HepG2 (cell line): Measurements from ENCODE around the gene GBP6.
"Not testable (repeated sequence)": the region's sequence is repeated elsewhere in the genome, so short reads cannot be mapped to it uniquely, and the experiment has no call there.

Experiments used
- EP300 ChIP-seq, 3 experiments: sonication (generic) in 1 of 3; formaldehyde crosslinking in 1 of 3; IDR thresholded peaks; 2 replicates each; pipeline versions ENCODE4 v1.5.1 to v1.6.1; 2011 to 2020; ENCODE audit warnings: low read depth in 2 of 3, low read length in 2 of 3, borderline replicate concordance in 1 of 3, improper control_type of control experiment in 1 of 3, mild to moderate bottlenecking in 1 of 3, missing genetic modification reagents in 1 of 3, moderate library complexity in 1 of 3
- EZH2 ChIP-seq: conservative IDR thresholded peaks from 2 replicates; pipeline ENCODE4 v1.6.1; 2012; ENCODE audit warnings: mild to moderate bottlenecking, low read depth, low read length, moderate library complexity
- GABPA ChIP-seq, 2 experiments: IDR thresholded peaks; 2 replicates each; pipeline ENCODE4 v1.6.1; 2011 to 2016; ENCODE audit warnings: low read depth in 2 of 2, low read length in 1 of 2, missing biosample characterization in 1 of 2, missing genetic modification characterization in 1 of 2
- POLR2A ChIP-seq, 2 experiments: IDR thresholded peaks; 2 replicates each; pipeline ENCODE4 v1.6.1; 2011; ENCODE audit warnings: low read depth in 2 of 2, low read length in 2 of 2, mild to moderate bottlenecking in 1 of 2, moderate library complexity in 1 of 2; ENCODE audit not compliant: insufficient read depth in 1 of 2
- SUZ12 ChIP-seq: fragments of 150-350 bp; IDR thresholded peaks from 2 replicates; pipeline ENCODE4 v1.6.1; 2014; ENCODE audit warnings: low read depth, low read length
- TEAD3 ChIP-seq: optimal IDR thresholded peaks from 2 replicates; pipeline ENCODE3; 2016; ENCODE audit warnings: borderline replicate concordance
- USF2 ChIP-seq, 2 experiments: sonication (generic) in 1 of 2; formaldehyde crosslinking in 1 of 2; IDR thresholded peaks; 2 replicates each; pipeline versions ENCODE4 v1.5.1 to v1.6.1; 2011 to 2020; ENCODE audit warnings: borderline replicate concordance in 1 of 2, low read depth in 1 of 2, low read length in 1 of 2, mild to moderate bottlenecking in 1 of 2, missing genetic modification reagents in 1 of 2, moderate library complexity in 1 of 2
- ZFP36 ChIP-seq: fragments of 150-350 bp; IDR thresholded peaks from 2 replicates; pipeline ENCODE4 v1.6.1; 2018; ENCODE audit warnings: borderline replicate concordance, low read length, low read depth; ENCODE audit not compliant: partially characterized antibody
- ZNF724P ChIP-seq: sonication (generic); formaldehyde crosslinking; IDR thresholded peaks from 2 replicates; pipeline ENCODE4 v1.8.0; 2022; ENCODE audit warnings: missing genetic modification reagents, borderline replicate concordance

DNA sequence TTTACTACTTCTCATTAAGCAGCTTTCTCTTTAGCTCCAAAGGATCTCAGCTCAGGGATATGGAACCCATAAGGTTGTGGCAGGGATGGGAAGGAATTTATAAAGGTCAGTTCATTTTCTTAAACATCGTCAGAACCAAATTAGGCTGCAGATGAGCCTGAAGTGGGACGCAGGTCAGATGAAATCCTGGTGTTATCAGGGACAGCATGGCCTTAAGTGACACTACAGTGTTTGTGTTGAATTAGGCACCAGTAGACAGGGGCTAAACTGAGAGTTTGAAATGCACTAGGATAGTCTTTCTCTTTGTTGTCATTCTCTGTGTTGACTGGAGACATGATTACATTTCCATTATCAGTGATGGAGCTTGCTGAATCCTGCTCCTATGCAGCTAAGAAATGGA is 43.9 kb downstream of the GBP6 start:
- not testable (repeated sequence) for TF ChIP-seq POLR2A (IDR thresholded peaks at IDR 0.05; ENCODE audit: insufficient read depth in 1 of 2, low read depth in 2 of 2, low read length in 2 of 2); GABPA (IDR thresholded peaks at IDR 0.05; ENCODE audit: low read depth, low read length); GABPA (CRISPR knock-in tag; IDR thresholded peaks at IDR 0.05; ENCODE audit: low read depth); EZH2; ZNF724P (CRISPR knock-in tag); ZFP36; USF2 (IDR thresholded peaks at IDR 0.05; ENCODE audit: low read depth, low read length); USF2 (CRISPR knock-in tag; IDR thresholded peaks at IDR 0.05; ENCODE audit: borderline replicate concordance); SUZ12; EP300 (IDR thresholded peaks at IDR 0.05; ENCODE audit: low read depth in 2 of 2, low read length in 2 of 2); EP300 (CRISPR knock-in tag; IDR thresholded peaks at IDR 0.05; ENCODE audit: borderline replicate concordance); TEAD3 (CRISPR knock-in tag)
